GM21737 (cell line): ENCODE data around the gene LANCL3.

ENCODE experiments used
- ATAC-seq: cut with Tn5 transposase; IDR thresholded peaks from one replicate; pipeline ENCODE4 v1.9.1; 2021; ENCODE audit warnings: mild to moderate bottlenecking, moderate library complexity; ENCODE audit not compliant: unreplicated experiment

Gene LANCL3

GRCh38 chrX:37678574-37678973 is 107.1 kb downstream of the LANCL3 start:
- no peak for ATAC-seq

GRCh38 chrX:37679230-37679629 is 107.8 kb downstream of the LANCL3 start:
- no peak for ATAC-seq

- ATAC-seq: no peak
Measured at GRCh38 chrX:37679888-37680287, 108.4 kb downstream of the LANCL3 start.

GRCh38 chrX:37684426-37684825 is 113.0 kb downstream of the LANCL3 start:
- no peak for ATAC-seq

DNA sequence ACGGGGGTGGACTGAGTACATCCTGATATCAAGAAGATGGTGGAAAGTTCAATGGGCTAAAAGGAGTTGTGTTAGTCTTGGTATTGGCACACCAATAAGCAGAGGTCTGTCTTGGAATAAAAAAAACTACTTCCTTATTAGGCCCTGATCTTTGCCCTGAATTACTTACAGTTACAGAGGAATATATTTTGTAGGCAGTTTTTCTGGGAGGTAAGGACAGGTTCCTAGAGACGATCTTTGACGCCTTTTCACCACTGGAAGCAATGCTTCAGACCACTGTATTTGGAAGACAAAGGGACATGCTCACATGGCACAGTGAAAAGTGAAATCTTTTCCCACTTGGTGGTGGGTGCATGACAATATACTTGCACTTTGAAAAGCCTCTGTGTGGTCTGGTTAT is 113.5 kb downstream of the LANCL3 start:
- ATAC-seq: no peak

DNA sequence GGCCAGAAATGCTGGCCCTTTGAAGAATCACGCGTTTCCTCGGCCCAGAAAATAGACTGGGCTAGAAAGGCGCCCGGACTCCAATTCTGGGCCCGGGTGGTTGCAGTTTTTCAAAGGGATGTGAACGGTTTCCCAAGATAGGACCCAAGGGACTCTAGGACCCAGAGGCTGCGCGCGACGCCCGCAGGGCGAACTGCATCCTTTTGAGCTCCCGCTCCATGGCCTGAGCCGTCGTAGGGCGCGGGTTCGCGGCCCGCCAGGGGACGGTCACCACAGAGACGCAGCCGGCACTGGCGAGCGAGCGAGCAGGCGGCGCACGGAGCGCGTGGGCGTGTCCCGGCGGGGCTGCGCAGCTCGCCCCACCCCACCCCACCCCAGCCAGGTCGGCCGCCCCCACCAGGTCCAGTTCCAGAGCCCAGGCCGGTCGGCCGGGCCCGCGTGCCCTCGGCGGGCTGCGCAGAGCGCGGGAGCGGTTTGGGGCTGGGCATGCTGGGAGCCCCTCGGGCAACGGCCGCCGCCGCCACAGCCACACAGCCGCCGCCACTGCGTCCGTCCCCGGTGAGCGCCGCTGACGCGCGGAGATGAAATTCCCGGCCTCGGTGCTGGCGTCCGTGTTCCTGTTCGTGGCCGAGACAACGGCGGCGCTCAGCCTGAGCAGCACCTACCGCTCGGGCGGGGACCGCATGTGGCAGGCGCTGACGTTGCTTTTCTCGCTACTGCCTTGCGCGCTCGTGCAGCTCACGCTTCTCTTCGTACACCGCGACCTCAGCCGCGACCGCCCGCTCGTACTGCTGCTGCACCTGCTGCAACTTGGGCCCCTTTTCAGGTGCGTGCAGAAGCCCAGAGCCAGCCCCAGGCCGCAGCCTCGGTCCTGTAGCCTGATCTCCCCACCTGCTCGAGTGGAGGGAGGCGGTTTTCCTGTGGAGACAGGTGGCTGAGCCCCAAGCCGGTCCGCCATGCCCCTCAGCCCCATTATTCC is 114.2 kb downstream of the LANCL3 start, which contains the start of gene XK:
Gene XK, plus strand, starts transcription at position 411 of the 979 bp plus-strand sequence. Its CDS starts 171 bp downstream, at position 582.
- no peak for ATAC-seq

GRCh38 chrX:37686369-37686995 is 115.0 kb downstream of the LANCL3 start:
- no peak for ATAC-seq

DNA sequence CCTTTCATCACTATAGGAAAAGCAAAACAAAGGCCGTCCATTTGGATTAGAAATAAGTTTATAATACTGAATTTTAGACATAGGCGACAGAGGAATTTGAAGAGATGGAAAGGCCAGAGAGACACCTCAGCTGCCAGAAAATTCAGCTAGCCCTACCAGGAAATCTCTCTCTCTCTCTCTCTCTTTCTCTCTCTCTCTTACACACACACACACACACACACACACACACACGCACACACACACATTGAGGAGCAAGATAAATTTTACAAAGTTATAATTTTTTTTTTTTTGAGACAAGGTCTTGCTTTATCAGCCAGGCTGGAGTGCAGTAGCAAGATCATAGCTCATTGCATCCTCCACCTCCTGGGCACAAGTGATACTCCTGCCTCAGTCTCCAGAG is 115.5 kb downstream of the LANCL3 start:
- no peak for ATAC-seq

GRCh38 chrX:37690119-37690518 is 118.7 kb downstream of the LANCL3 start:
- ATAC-seq: no peak

DNA sequence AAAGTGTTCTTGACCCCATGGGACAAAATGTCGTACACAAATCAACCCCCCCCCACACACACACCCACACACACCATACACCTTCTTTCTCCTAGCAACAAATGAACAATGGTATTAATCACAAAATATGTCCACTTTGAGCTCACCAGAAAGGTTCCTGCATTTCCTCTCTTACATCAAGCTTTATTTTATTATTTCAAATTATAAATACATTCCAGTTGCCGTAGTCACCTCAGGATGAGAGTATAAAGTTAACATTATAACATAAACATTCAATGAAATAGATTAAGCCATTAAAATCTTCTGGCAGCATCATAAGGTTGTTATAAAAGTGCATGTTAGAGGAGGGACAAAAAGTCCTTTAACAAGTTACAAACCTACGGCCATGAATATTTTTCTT is 121.5 kb downstream of the LANCL3 start:
- ATAC-seq: no peak

GRCh38 chrX:37697169-37697760 is 125.8 kb downstream of the LANCL3 start:
- ATAC-seq: no peak

DNA sequence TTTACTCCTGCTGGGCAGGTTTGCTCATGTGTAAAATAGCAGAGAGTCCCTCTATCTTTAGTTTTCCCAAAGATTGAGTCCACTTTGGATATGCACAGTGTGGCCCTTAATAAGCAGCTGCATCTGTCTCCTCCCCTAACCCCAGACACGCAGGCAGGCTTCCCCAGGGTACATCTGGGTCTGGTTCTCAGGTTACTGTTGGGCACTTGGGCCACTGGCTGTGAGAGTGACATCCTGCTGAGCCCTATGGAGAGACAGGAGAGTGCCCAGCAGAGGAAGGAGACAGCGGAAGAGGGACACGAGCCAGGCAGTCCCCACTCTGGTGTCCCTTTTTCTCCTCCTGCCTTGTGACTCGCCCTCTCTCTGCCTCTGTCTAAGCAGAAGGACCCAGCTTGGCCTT is 130.1 kb downstream of the LANCL3 start:
- no peak for ATAC-seq

DNA sequence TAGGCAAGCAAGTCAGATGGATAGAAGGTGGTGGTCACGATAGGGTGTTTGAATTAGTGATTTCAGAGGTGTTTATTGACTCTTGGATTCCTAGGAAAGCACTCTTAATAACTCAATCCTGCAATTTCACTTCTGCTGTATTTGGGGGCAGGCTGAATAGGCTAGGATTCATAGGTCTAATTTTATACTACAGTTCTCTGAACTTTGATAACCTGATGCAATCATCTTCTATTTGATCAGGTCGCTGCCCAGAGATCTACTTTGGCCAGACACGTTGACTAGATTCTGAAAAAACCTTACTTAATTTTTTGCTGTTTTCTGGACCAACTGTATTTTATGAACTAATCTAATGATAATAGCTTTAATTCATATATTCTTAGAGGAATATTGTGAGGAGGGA is 140.5 kb downstream of the LANCL3 start:
- no peak for ATAC-seq

DNA sequence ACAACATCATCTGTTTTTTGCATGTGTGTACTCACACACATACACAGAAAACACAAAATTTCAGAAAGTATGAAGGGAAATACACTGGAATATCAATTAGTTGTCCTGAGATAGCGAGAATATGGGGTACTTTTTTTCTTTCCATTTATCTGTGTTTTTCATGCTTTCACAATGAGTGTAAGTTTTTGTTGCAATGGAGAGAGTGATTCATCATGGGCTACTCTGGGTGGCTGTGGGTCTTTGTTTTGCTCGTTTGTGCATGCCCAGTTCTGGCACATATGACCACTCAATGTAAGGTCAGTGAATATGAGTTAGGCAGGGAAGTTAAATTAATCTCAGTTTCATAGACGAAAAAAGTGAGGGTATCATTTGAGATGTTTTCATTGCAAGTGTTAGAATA is 141.0 kb downstream of the LANCL3 start:
- ATAC-seq: no peak

DNA sequence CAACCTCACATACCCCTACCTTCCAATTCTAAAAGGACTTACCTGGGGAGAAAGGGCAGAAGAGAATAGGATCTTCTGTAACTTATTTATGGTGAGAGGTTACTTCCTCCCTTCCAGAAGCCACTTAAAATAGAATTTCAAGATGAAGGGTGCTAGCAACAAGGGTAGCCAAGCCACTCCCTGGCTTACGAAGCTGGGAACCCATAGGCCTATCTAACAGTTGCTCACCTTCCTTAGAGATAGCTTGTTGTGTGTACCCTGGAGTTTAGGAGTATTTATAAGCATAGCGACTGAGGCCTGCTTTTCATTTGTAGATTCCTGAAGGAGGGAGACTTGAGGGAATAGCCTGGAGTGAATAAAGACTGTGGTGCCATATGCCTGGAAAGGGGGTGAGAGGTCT is 143.0 kb downstream of the LANCL3 start:
- no peak for ATAC-seq

DNA sequence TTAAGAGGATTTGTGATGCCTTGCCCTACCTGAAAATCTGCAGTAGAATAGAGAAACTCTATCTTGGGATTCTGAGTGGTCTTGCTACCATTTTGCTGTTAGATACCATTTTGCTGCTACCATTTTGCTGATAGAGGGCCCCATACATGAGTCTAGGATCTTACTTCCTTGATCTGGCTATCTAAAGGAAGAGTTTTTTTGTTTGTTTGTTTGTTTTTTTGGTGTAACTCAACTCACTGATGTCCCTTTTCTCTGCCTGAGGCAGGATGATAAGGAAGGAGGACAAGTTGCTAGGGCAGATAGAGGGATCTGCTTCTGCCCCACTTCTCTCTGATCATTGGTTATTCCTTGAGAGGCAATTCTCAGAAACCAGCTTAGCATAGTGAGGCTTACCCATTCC is 145.1 kb downstream of the LANCL3 start:
- ATAC-seq: no peak

DNA sequence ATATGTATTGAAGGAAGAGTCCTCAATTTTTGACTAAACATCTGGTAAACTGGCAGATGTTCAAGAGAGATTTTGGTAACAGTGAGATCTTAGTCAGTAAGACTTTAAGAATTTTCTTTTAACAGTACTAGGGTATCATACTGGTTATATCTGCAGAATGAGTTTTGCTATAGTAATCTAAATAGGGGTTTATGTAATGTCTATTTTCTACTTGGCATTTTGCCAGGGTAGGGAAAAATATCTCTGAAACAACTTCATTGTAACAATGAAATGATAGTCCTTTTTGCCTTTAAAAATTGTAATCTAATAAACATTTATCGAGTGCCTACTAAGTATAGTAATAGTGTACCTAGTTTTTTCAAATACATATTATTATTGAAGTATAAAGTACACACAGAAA is 146.2 kb downstream of the LANCL3 start:
- ATAC-seq: no peak

DNA sequence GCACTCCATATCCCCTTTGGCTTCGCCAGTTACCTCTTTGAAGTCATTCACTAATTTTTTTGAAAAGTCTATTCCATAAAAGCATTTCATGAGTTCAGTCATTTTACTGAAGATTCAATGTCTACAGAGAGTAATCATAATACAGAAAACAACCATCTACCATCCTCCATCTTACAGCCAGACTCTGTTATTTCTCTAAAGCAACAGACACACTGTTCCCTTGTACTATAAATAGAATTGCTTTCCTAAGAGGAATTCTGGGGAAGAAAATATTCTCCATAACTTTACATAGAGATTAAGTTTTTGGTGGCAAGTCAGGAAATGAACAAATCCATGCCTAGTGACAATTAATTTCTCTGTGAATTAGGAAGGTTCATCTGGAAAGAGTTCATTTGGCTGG is 151.1 kb downstream of the LANCL3 start:
- ATAC-seq: no peak

GRCh38 chrX:37726346-37726745 is 154.9 kb downstream of the LANCL3 start:
- no peak for ATAC-seq
